HG02938 (cell line): ENCODE data around the gene UGT2A3.
"Not testable (repeated sequence)": the region's sequence is repeated elsewhere in the genome, so short reads cannot be mapped to it uniquely, and the experiment has no call there.

ENCODE experiments used
- ATAC-seq: cut with Tn5 transposase; IDR thresholded peaks from one replicate; pipeline ENCODE4 v1.9.1; 2021; ENCODE audit warnings: mild to moderate bottlenecking, moderate library complexity; ENCODE audit not compliant: unreplicated experiment

UGT2A3 gene

GRCh38 chr4:68951078-68951805 is at the start of gene UGT2A3:
TSS of gene UGT2A3 (minus strand) at chr4:68951804. CDS start at chr4:68951760, 44 bp downstream.
- no peak for ATAC-seq

GRCh38 chr4:68997040-68997439 is 45.4 kb upstream of the UGT2A3 start:
- no peak for ATAC-seq

- ATAC-seq, result peak; percentile 58
These were observed 43.7 kb upstream of the UGT2A3 start for GRCh38 chr4:68995292-68995691.

- peak; percentile 82 for ATAC-seq
These were observed 35.4 kb upstream of the UGT2A3 start for GRCh38 chr4:68987007-68987406.

GRCh38 chr4:68985442-68985841 is 33.8 kb upstream of the UGT2A3 start:
- ATAC-seq, result no peak

GRCh38 chr4:68984947-68985346 is 33.3 kb upstream of the UGT2A3 start:
- no peak for ATAC-seq

- no peak for ATAC-seq
These were observed 11.8 kb upstream of the UGT2A3 start for GRCh38 chr4:68963374-68963773.

DNA sequence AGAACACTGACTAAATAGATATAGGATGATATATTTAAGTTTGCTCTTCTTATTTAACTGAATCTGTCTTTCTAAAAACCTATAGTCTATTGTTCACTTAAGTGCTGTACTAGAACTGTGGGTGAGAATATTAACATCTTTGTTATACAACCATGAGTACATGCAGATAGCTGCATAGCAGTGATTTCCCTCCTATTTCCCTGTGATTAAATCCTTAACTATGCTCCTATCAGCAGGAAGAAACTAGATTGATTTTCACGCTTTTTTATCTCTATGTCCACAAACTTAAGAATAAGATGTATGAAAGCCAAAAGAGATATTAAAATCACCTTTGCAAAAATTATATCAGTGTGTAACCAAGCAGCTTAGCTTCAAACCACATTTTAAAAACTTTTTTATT is 11.3 kb upstream of the UGT2A3 start:
- ATAC-seq, result no peak

DNA sequence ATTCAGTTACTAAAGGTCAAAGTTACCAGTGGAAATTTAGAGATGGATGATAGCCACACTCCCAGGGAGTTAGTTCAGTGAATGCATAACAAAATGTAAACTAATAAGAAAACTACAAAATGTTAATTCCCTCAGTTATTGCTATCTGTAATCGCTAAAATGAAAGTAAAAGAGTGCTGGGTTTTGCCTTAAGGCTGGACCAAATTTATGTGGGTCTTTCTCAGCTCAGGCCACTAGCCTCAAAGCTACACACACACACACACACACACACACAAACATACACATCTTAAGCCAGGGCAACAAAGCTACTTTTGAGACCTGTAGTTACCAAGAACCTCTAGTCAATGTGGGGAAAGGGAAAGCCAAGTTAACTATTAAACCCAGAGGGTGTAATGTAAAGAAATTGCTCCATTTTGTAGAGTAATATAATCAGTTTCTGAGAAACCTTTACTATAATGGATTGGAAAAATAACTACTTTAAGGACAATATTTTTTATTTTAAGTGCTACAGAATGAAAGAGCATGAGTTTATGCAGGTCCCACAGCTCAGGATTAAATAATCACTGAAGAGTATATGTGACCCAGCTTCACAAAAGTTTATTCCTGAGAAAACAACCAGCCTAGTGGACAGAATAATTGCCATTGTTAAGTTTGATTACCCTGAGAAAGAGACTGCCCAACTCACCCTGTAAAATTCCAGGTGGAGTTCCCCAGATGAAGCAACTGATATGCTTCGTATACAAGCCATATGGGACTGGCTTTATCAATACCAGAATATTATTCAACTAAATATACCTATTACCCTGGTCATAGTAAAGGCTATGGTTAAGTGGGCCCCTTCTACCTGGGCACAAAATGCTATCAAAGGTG is 8.9 kb upstream of the UGT2A3 start:
- ATAC-seq, result no peak

DNA sequence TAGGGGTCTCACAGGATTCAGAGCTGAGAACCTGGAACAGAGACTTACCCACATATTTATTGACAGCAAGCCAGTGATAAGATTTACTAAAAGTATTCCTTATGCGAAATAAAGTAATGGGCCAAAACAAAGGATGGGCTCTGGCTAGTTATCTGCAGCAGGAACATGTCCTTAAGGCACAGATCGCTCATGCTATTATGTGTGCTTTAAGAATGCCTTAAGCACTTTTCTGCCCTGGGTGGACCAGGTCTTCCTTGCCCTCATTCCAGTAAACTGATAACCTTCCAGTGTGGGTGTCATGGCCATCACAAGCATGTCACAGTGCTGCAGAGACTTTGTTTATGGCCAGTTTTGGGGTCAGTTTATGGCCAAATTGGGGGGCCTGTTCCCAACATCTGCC is 7.5 kb upstream of the UGT2A3 start:
- ATAC-seq, result not testable (repeated sequence)

DNA sequence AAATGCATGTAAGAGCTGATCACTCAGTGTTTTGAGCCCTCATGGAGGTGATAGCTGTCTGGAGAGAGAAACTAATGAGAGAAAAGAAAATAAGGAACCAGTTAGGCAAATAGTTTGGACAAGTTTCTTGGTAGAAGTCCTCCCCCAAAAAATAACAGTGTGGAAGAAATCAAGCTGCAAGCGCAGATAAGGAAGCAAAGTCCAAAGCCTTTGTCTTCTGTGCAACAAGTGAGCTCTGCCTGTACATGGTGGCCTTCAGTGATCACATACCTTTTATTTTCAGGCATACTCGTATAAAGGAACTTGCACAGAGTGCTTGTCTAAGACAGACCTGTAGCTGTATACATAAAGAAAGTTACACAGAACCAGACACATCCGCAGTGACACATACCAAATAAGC is 2.5 kb upstream of the UGT2A3 start:
- ATAC-seq, result no peak

GRCh38 chr4:68953056-68953596 is 1.5 kb upstream of the UGT2A3 start:
- no peak for ATAC-seq

- ATAC-seq, result no peak
These were observed 392 bp upstream of the UGT2A3 start for GRCh38 chr4:68951806-68952585.

- ATAC-seq, result no peak
These were observed 1.6 kb downstream of the UGT2A3 start for GRCh38 chr4:68950033-68950432.

GRCh38 chr4:68948985-68949384 is 2.6 kb downstream of the UGT2A3 start:
- no peak for ATAC-seq

DNA sequence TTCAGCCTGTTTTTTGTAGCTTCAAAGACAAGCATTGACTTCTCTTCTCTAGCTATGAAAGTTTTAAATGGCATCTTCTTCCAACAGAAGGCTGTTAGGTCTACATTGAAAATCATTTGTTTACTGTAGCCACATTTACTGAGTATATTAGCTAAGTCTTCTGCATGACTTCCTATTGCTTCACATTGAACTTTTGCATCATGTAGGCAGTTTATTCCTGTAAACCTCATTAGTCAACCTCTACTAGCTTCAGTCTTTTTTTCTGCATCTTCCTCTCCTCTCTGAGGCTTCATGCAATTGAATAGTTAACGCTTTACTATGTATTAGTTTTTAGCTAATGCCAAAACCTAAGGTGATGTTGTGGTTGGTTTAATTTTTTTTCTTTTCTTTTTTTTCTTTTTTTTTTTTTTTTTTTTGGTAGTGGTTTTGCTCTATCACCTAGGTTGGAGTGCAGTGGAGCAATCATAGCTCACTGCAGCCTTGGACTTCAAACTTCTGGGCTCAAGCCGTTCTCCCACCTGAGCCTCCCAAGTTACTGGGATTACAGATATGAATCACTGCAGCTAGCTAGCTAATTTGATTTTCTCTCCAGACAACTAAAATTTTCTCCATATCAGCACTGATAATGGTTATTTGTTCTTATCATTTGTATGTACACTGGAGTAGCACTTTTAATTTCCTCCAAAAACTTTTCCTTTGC is 3.4 kb downstream of the UGT2A3 start:
- no peak for ATAC-seq

DNA sequence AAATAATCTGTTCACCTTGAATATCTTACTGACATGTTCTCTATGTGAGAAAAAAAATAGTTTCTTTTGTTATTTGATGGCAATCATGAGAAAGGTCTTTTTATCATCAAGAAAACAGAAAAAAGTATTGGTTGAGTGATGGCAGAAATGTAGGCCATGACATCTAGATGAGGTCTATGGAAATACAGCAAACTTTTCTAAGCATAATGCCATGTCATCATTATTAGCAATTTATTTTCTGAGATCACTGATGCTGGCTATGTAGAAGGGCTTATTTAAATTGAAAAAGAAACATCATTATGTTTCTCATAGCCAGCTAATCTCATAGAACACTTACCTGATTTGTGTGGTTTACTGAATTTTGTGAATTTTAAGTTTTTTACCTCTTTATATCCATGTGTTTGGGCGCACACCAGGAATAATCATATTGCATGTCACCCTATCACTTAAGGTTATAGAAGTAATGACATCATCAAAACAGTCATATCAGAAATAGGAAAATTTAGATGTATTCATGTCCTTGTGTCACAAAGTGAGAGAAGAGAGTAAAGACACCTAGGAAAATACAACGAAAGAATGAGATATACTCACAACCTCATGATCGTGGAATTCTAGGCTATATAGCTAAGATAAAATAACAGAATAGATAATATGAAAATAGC is 22.4 kb downstream of the UGT2A3 start:
- ATAC-seq, result no peak

GRCh38 chr4:68927165-68927564 is 24.4 kb downstream of the UGT2A3 start:
- no peak for ATAC-seq

DNA sequence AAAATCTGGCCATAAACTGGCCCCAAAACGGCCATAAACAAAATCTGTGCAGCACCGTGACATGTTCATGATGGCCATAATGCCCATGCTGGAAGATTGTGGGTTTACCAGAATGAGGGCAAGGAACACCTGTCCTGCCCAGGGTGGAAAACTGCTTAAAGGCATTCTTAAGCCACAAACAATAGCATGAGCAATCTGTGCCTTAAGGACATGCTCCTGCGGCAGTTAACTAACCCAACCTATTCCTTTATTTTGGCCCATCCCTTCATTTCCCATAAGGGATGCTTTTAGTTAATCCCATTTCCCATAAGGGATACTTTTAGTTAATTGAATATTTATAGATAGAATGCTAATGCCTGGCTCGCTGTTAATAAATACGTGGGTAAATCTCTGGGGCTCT is 29.4 kb downstream of the UGT2A3 start:
- not testable (repeated sequence) for ATAC-seq

DNA sequence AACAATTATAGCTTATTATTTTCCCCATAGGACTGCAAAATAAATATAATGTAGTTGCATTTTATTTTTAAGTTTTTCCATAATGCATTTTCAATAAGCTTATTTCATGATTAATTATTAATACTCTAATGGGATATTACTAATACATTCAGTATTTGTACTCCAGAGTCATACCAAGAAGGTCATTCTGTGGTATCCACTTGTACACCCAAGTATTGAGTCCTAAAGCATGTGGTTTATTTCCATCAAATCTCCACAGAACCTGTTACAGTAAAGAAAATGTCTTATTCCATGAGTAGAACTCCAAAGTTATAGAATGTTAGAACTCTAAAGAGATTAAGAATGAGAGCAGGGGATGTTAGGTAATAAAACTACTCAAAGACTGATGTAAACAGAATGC is 30.6 kb downstream of the UGT2A3 start:
- no peak for ATAC-seq
